ENCODE measurements around the gene LRMDA.
A peak's percentile ranks its signal among the peaks of the same experiment; 100 is the strongest.

Gene LRMDA

GRCh38 chr10:76068856-76069255 lies 637.4 kb downstream of the LRMDA start:
- no peaks in the 10 kb centered on the region for H3K27me3 ChIP-seq (ENCODE audit: insufficient read depth, low read depth, severe bottlenecking)
- no peak for TF ChIP-seq CTCF (IDR thresholded peaks at IDR 0.05; ENCODE audit: low read depth, low read length)
- H3K27ac ChIP-seq = no peak overlapping the region
- peaks cover 8% of the 10 kb centered on the region for H3K9me3 ChIP-seq (ENCODE audit: severe bottlenecking)
- H3K36me3 ChIP-seq = no peaks in the 10 kb centered on the region
- DNase-seq = no peak
- no peak overlapping the region for H3K4me3 ChIP-seq (ENCODE audit: low read depth, low read length)

- Histone ChIP-seq H3K27ac (no peak overlapping the region), H3K4me3 (ENCODE audit: low read depth, low read length) (no peak overlapping the region), H3K27me3 (ENCODE audit: insufficient read depth, low read depth, severe bottlenecking) (no peaks in the 10 kb centered on the region), H3K9me3 (ENCODE audit: severe bottlenecking) (peaks cover 8% of the 10 kb centered on the region), H3K36me3 (no peaks in the 10 kb centered on the region)
- no peak for TF ChIP-seq CTCF (IDR thresholded peaks at IDR 0.05; ENCODE audit: low read depth, low read length)
- DNase-seq = peak; percentile 44
These were observed 639.5 kb downstream of the LRMDA start for GRCh38 chr10:76070916-76071315.

GRCh38 chr10:76071653-76072365 lies 640.4 kb downstream of the LRMDA start:
- no peak for DNase-seq
- no peak overlapping the region for H3K27ac ChIP-seq
- no peak overlapping the region for H3K4me3 ChIP-seq (ENCODE audit: low read depth, low read length)

GRCh38 chr10:76072384-76072783 lies 641.0 kb downstream of the LRMDA start:
- H3K36me3 ChIP-seq = no peaks in the 10 kb centered on the region
- no peak for TF ChIP-seq CTCF (IDR thresholded peaks at IDR 0.05; ENCODE audit: low read depth, low read length)
- no peaks in the 10 kb centered on the region for H3K27me3 ChIP-seq (ENCODE audit: insufficient read depth, low read depth, severe bottlenecking)
- H3K4me3 ChIP-seq (ENCODE audit: low read depth, low read length) = no peak overlapping the region
- DNase-seq = no peak
- H3K9me3 ChIP-seq (ENCODE audit: severe bottlenecking) = peaks cover 8% of the 10 kb centered on the region
- no peak overlapping the region for H3K27ac ChIP-seq

More at GRCh38 chr10:76071653-76072365, 640.4 kb downstream of the LRMDA start:
- no peak for TF ChIP-seq CTCF (IDR thresholded peaks at IDR 0.05; ENCODE audit: low read depth, low read length)
- Histone ChIP-seq H3K27me3 (ENCODE audit: insufficient read depth, low read depth, severe bottlenecking) (no peaks in the 10 kb centered on the region), H3K9me3 (ENCODE audit: severe bottlenecking) (peaks cover 8% of the 10 kb centered on the region), H3K36me3 (no peaks in the 10 kb centered on the region)

GRCh38 chr10:76073524-76073923 lies 642.1 kb downstream of the LRMDA start:
- DNase-seq = no peak
- H3K27me3 ChIP-seq (ENCODE audit: insufficient read depth, low read depth, severe bottlenecking) = no peaks in the 10 kb centered on the region
- no peak for TF ChIP-seq CTCF (IDR thresholded peaks at IDR 0.05; ENCODE audit: low read depth, low read length)
- no peak overlapping the region for H3K4me3 ChIP-seq (ENCODE audit: low read depth, low read length)
- no peaks in the 10 kb centered on the region for H3K9me3 ChIP-seq (ENCODE audit: severe bottlenecking)
- no peaks in the 10 kb centered on the region for H3K36me3 ChIP-seq
- H3K27ac ChIP-seq = no peak overlapping the region

- no peak for DNase-seq
- no peak for TF ChIP-seq CTCF (IDR thresholded peaks at IDR 0.05; ENCODE audit: low read depth, low read length)
- H3K36me3 ChIP-seq = no peaks in the 10 kb centered on the region
- no peak overlapping the region for H3K27ac ChIP-seq
- H3K27me3 ChIP-seq (ENCODE audit: insufficient read depth, low read depth, severe bottlenecking) = no peaks in the 10 kb centered on the region
- H3K4me3 ChIP-seq (ENCODE audit: low read depth, low read length) = no peak overlapping the region
- no peaks in the 10 kb centered on the region for H3K9me3 ChIP-seq (ENCODE audit: severe bottlenecking)
These were observed 643.2 kb downstream of the LRMDA start for GRCh38 chr10:76074659-76075058.

All from WERI-Rb-1 (cell line).